Endothelial cell of umbilical vein (primary cell): ENCODE data around the gene IL3. TPM values are rescaled to one million over a fixed set of nuclear protein-coding genes. Genes with fewer than 3 reads are reported as not detected.
A peak's percentile ranks its signal among the peaks of the same experiment; 100 is the strongest.

Experiments used
- BruUV-seq: library from RNA; stranded (reverse); fragments of 400-500 nt; replicated peaks from 2 replicates; lab custom pipeline; 2021; lab: Mats Ljungman, UMichigan
- CTCF ChIA-PET: fragments of 300-600, 350-600 bp; sonication (Branson Sonifier 250); formaldehyde crosslinking; loops from one replicate; lab custom pipeline; 2021; ENCODE audit warnings: antibody characterized with exemption, inconsistent platforms; lab: Charles Lee
- POLR2A ChIA-PET: fragments of 300-600, 350-600 bp; sonication (Branson Sonifier 250); formaldehyde crosslinking; loops from one replicate; lab custom pipeline; 2021; ENCODE audit warnings: antibody characterized with exemption, inconsistent platforms; lab: Charles Lee
- DNase-seq: peaks from one replicate; pipeline ENCODE4 v3.0.0-alpha.2; 2011; ENCODE audit warnings: low read depth, low spot score
- FAIRE-seq: peaks from 2 replicates; lab custom pipeline; 2011; peaks lifted over from hg19 to GRCh38; lab: Jason Lieb, UNC
- H2AFZ ChIP-seq: 2 replicates; pipeline ENCODE4 v1.6.0; 2012; ENCODE audit warnings: low read depth, low read length, control low read depth, inconsistent platforms
- H3K27ac ChIP-seq: 2 replicates; pipeline ENCODE4 v1.5.1; 2011; ENCODE audit warnings: low read depth, mild to moderate bottlenecking, control low read depth, low read length, moderate library complexity; ENCODE audit not compliant: insufficient read depth
- H3K27me3 ChIP-seq, 2 experiments: 2 replicates each; pipeline versions ENCODE4 v1.6.0 to v1.6.1; 2011; ENCODE audit warnings: low read length in 2 of 2, mixed read lengths in 1 of 2; ENCODE audit not compliant: control insufficient read depth in 2 of 2, insufficient read depth in 2 of 2
- H3K36me3 ChIP-seq, 2 experiments: 2 replicates in 1 of 2; 3 replicates in 1 of 2; pipeline ENCODE4 v1.5.1; 2011; ENCODE audit warnings: low read length in 2 of 2, mild to moderate bottlenecking in 1 of 2, moderate library complexity in 1 of 2; ENCODE audit not compliant: control insufficient read depth in 2 of 2, insufficient read depth in 2 of 2; ENCODE audit errors: extremely low read depth in 1 of 2
- H3K4me1 ChIP-seq: 3 replicates; pipeline ENCODE4 v1.5.1; 2011; ENCODE audit warnings: mild to moderate bottlenecking, low read length; ENCODE audit not compliant: control insufficient read depth, insufficient read depth; ENCODE audit errors: extremely low read depth
- H3K4me2 ChIP-seq: 2 replicates; pipeline ENCODE4 v1.6.1; 2011; ENCODE audit warnings: low read length, control low read depth, mixed read lengths; ENCODE audit not compliant: insufficient read depth
- H3K4me3 ChIP-seq, 3 experiments: fragments of 200-600 bp in 1 of 3; sonication (generic), shearing (Covaris generic) in 1 of 3; replicated peaks in 1 of 3; 2 replicates each; pipeline ENCODE4 v1.5.1; 2011 to 2016; ENCODE audit warnings: control low read depth in 3 of 3, low read length in 3 of 3, mild to moderate bottlenecking in 2 of 3, inconsistent platforms in 1 of 3, low read depth in 1 of 3, moderate library complexity in 1 of 3; ENCODE audit not compliant: insufficient read depth in 1 of 3
- H3K79me2 ChIP-seq: 2 replicates; pipeline ENCODE4 v1.6.0; 2012; ENCODE audit warnings: low read length, inconsistent platforms; ENCODE audit not compliant: control insufficient read depth, insufficient read depth
- H3K9ac ChIP-seq: replicated peaks from 2 replicates; pipeline ENCODE3; 2011; ENCODE audit warnings: low read length, control low read depth; ENCODE audit not compliant: insufficient read depth; ENCODE audit errors: extremely low read depth
- H3K9me1 ChIP-seq: replicated peaks from 3 replicates; pipeline ENCODE4 v1.6.0; 2011; ENCODE audit warnings: mild to moderate bottlenecking, low read length; ENCODE audit not compliant: control insufficient read depth, insufficient read depth; ENCODE audit errors: extremely low read depth
- H3K9me3 ChIP-seq: replicated peaks from 2 replicates; pipeline ENCODE4 v1.5.1; 2012; ENCODE audit warnings: low read length, inconsistent platforms; ENCODE audit not compliant: control insufficient read depth, insufficient read depth
- H4K20me1 ChIP-seq: replicated peaks from 2 replicates; pipeline ENCODE3; 2011; ENCODE audit warnings: mild to moderate bottlenecking, low read length; ENCODE audit not compliant: control insufficient read depth, insufficient read depth; ENCODE audit errors: extremely low read depth
- CTCF ChIP-seq, 2 donors: IDR thresholded peaks; 1 replicate in 1 of 2; 2 replicates in 1 of 2; pipeline ENCODE4 v1.5.1; 2011; ENCODE audit warnings: low read length in 2 of 2, mild to moderate bottlenecking in 2 of 2, moderate library complexity in 2 of 2, control low read depth in 1 of 2, inconsistent platforms in 1 of 2, low read depth in 1 of 2; ENCODE audit not compliant: insufficient read depth in 1 of 2; ENCODE audit errors: extremely low read depth in 1 of 2
- FOS ChIP-seq: IDR thresholded peaks from 2 replicates; pipeline ENCODE4 v1.6.1; 2011; ENCODE audit warnings: mild to moderate bottlenecking, low read length, moderate library complexity, borderline replicate concordance; ENCODE audit not compliant: insufficient read depth
- MYC ChIP-seq: IDR thresholded peaks from one replicate; pipeline ENCODE4 v1.6.1; 2011; ENCODE audit warnings: mild to moderate bottlenecking, low read depth, low read length
- dilution Hi-C: fragments of 300-500 bp; cut with MboI; formaldehyde crosslinking; loops from one replicate; pipeline ENCODE4 v1.15.0; 2019; ENCODE audit warnings: low sequenced_read_pairs; ENCODE audit not compliant: extremely low pct_ligation_motif_present
- intact Hi-C: fragments of 100-400 bp; cut with micrococcal nuclease; formaldehyde crosslinking; loops from one replicate; pipeline ENCODE4 v1.10.0; 2022
- polyA plus RNA-seq, 4 experiments: library from polyadenylated mRNA; depleted of rRNA in 3 of 4; stranded (reverse) in 3 of 4; unstranded in 1 of 4; fragments of >200 nt; gene quantifications; 2 replicates each; pipeline versions ENCODE4 v1.2.1 to v1.2.3, GENCODE V29; 2011 to 2012; ENCODE audit warnings: missing spikeins in 1 of 4
- total RNA-seq: library from RNA; stranded (reverse); gene quantifications from 2 replicates; pipeline ENCODE4 v1.2.3, GENCODE V29; 2021

Gene IL3
- total and polyA plus RNA-seq, 2 donors (not counting 3 experiments of a cell fraction or from before 2014, with no cell fraction given): not detected

GRCh38 chr5:132102101-132102701 lies 41.7 kb downstream of the IL3 start:
- POLR2A ChIA-PET: no interaction called here
- H3K9ac ChIP-seq: no peak overlapping the region

More at GRCh38 chr5:132102101-132102701, 41.7 kb downstream of the IL3 start:
- dilution Hi-C loops: no loop called here
- Histone ChIP-seq H3K4me1 (peaks cover 17% of the 10 kb centered on the region), H3K27me3 (peaks cover 0 to 4% of the 10 kb centered on the region in 2 experiments), H3K9me1 (no peaks in the 10 kb centered on the region), H4K20me1 (no peaks in the 10 kb centered on the region), H3K9me3 (no peaks in the 10 kb centered on the region), H3K4me2 (no peak overlapping the region), H3K79me2 (no peaks in the 10 kb centered on the region), H3K27ac (no peak overlapping the region), H3K4me3 (no peak overlapping the region), H3K36me3 (no peaks in the 10 kb centered on the region), H2AFZ (no peak overlapping the region)
- intact Hi-C loops: no loop called here
- FAIRE-seq: peak; percentile 12
- BruUV-seq: no TSS peak
- TF ChIP-seq FOS: no peak
- no peak for TF ChIP-seq MYC
- no peak for TF ChIP-seq CTCF (IDR thresholded peaks at IDR 0.05; ENCODE audit: extremely low read depth in 1 of 2, insufficient read depth in 1 of 2, low read depth in 1 of 2, low read length in 2 of 2)
- CTCF ChIA-PET: interaction anchor here (1.4 kb wide), 1 partner anchor 16 kb away, joined by 3 read pairs; no protein-coding TSS in a partner anchor
- no peak for DNase-seq
